Endothelial cell (in vitro differentiated cells): ENCODE measurements around the gene DCLK2. TPM values are rescaled to one million over a fixed set of nuclear protein-coding genes. Genes with fewer than 3 reads are reported as not detected.

ENCODE experiments used
- DNase-seq: peaks from one replicate; pipeline ENCODE4 v3.0.0; 2021; ENCODE audit warnings: low spot score
- H3K27ac Mint-ChIP-seq: one replicate; pipeline ENCODE4 v1.8.0; 2021; ENCODE audit warnings: mixed read lengths, inconsistent platforms; ENCODE audit not compliant: unreplicated experiment
- H3K27me3 Mint-ChIP-seq: one replicate; pipeline ENCODE4 v1.8.0; 2021; ENCODE audit warnings: mild to moderate bottlenecking, moderate library complexity, mixed read lengths, inconsistent platforms; ENCODE audit not compliant: unreplicated experiment
- H3K36me3 Mint-ChIP-seq: one replicate; pipeline ENCODE4 v1.8.0; 2021; ENCODE audit warnings: mild to moderate bottlenecking, low read depth, mixed read lengths, inconsistent platforms; ENCODE audit not compliant: unreplicated experiment
- H3K4me1 Mint-ChIP-seq: one replicate; pipeline ENCODE4 v1.8.0; 2021; ENCODE audit warnings: mild to moderate bottlenecking, mixed read lengths, inconsistent platforms; ENCODE audit not compliant: unreplicated experiment
- H3K4me3 Mint-ChIP-seq: one replicate; pipeline ENCODE4 v1.8.0; 2021; ENCODE audit warnings: mild to moderate bottlenecking, mixed read lengths, inconsistent platforms; ENCODE audit not compliant: unreplicated experiment
- H3K9me3 Mint-ChIP-seq: one replicate; pipeline ENCODE4 v1.8.0; 2021; ENCODE audit warnings: mixed read lengths, inconsistent platforms; ENCODE audit not compliant: unreplicated experiment
- total RNA-seq: library from RNA; stranded (reverse); fragmentation: NEBNext Ultra II Directional; extraction: Animal tissue kit (Norgen Biotek cat#: 25700); gene quantifications from one replicate; pipeline ENCODE4 v1.2.1, GENCODE V29; 2021; ENCODE audit not compliant: unreplicated experiment
- TF ChIP-seq, protein P1 (sequence below): fragments of 200-600 bp; sonication (generic); IDR thresholded peaks from one replicate; pipeline ENCODE4 v1.5.0; 2021; ENCODE audit warnings: antibody characterized with exemption; ENCODE audit not compliant: unreplicated experiment

Gene DCLK2
- total RNA-seq, 1 donor from 2014 or later = 7.8 TPM

DNA sequence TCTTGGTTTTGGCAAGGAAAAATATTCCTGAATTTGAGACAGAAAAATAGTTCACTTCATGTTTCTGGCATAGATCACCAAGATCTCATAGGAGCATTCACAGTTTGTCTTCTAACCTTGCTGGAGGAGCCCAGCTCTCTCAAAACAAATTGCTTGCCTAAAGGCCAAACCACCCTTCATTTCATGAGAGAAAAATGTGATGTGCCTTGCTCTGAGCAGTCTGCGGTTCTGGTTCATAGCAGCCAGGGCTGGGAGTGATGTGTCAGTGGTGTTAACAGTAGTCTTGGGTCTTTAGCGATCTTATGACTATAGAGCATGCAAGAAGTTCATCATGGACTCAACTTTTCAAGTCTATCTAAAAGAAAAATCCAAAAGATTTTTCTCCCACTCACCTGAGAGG, 183.3 kb downstream of the DCLK2 start:
- no peak overlapping the region for H3K27ac Mint-ChIP-seq
- no peaks in the 10 kb centered on the region for H3K9me3 Mint-ChIP-seq
- peaks cover 3% of the 10 kb centered on the region for H3K27me3 Mint-ChIP-seq
- peaks cover 10% of the 10 kb centered on the region for H3K36me3 Mint-ChIP-seq
- H3K4me1 Mint-ChIP-seq = no peaks in the 10 kb centered on the region
- TF ChIP-seq, protein P1, sequence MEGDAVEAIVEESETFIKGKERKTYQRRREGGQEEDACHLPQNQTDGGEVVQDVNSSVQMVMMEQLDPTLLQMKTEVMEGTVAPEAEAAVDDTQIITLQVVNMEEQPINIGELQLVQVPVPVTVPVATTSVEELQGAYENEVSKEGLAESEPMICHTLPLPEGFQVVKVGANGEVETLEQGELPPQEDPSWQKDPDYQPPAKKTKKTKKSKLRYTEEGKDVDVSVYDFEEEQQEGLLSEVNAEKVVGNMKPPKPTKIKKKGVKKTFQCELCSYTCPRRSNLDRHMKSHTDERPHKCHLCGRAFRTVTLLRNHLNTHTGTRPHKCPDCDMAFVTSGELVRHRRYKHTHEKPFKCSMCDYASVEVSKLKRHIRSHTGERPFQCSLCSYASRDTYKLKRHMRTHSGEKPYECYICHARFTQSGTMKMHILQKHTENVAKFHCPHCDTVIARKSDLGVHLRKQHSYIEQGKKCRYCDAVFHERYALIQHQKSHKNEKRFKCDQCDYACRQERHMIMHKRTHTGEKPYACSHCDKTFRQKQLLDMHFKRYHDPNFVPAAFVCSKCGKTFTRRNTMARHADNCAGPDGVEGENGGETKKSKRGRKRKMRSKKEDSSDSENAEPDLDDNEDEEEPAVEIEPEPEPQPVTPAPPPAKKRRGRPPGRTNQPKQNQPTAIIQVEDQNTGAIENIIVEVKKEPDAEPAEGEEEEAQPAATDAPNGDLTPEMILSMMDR = no peak
- no peak for DNase-seq
- H3K4me3 Mint-ChIP-seq = no peak overlapping the region

DNA sequence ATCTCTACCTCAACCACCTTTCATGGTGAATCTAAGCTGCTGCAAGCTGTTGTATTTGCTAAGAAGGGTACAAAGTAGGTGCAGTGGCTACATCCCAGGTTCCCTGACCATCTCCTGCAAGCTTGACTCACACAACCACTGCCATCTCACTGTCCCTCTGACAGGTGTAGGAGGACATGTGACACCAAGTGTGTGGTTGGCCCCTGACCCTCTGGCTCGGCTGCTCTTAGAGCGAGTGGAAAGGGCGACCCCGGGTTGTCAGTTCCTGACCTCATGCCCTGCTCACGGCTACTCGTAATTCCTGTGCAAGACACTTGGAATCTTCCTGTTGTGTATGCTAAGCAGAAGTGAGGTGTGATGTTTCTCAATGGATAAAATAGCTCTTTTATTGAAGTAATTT, 184.4 kb downstream of the DCLK2 start:
- Mint-ChIP-seq H3K4me3 (no peak overlapping the region), H3K27me3 (peaks cover 2% of the 10 kb centered on the region), H3K27ac (no peak overlapping the region), H3K9me3 (no peaks in the 10 kb centered on the region), H3K36me3 (peaks cover 11% of the 10 kb centered on the region), H3K4me1 (no peaks in the 10 kb centered on the region)
- TF ChIP-seq, protein P1 = no peak
- DNase-seq = no peak

DNA sequence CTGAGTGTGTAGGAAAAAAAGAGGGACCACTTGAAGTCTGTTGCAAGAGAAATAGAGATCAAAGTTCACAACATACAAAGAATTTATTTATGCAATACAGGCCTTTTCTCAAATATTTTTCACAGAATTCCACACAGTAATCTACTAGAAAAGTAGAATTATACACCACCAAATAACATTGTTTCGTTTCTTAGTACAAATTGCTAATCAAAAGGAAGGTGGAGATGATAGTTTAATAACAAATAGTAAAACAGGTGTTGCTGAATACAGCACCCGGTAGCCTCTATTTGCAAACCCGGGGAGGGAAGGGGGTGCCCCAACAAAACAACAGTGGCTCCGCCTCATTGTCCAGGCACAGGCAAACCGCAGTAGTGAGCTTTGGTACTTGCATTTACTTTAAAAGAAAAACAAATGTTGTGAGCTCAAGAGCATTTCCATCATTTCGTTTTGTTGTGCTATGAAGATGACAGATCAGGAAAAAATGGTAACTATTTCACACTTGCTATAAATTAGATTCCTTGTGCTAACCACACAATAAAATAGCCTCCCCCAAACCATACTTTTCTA, 186.4 kb downstream of the DCLK2 start:
- TF ChIP-seq, protein P1 = no peak
- H3K36me3 Mint-ChIP-seq = peaks cover 11% of the 10 kb centered on the region
- H3K27ac Mint-ChIP-seq = no peak overlapping the region
- no peaks in the 10 kb centered on the region for H3K9me3 Mint-ChIP-seq
- H3K27me3 Mint-ChIP-seq = peaks cover 2% of the 10 kb centered on the region
- DNase-seq = no peak
- no peaks in the 10 kb centered on the region for H3K4me1 Mint-ChIP-seq
- no peak overlapping the region for H3K4me3 Mint-ChIP-seq

DNA sequence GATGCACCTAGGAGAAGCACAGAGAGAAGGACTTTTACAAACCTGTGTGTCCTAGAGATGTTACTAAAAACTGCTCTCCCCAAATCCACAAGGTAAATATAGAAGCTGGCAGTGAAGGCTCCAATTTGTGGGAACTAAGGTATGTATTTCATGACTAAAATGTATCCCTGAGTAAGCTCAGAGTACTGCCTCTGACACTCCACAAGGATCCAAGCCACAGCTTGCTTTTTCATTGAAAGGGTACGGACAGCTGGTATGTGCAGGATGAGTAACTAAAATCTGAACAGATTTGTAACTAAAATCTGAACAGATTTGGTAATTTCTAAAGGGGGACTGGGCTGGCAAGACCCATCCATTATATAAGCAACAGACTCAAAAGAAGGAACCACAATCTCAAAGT, 187.6 kb downstream of the DCLK2 start:
- no peak overlapping the region for H3K4me3 Mint-ChIP-seq
- H3K27me3 Mint-ChIP-seq = no peaks in the 10 kb centered on the region
- H3K36me3 Mint-ChIP-seq = peaks cover 13% of the 10 kb centered on the region
- no peak for DNase-seq
- no peaks in the 10 kb centered on the region for H3K9me3 Mint-ChIP-seq
- H3K27ac Mint-ChIP-seq = no peak overlapping the region
- TF ChIP-seq, protein P1 = no peak
- no peaks in the 10 kb centered on the region for H3K4me1 Mint-ChIP-seq

DNA sequence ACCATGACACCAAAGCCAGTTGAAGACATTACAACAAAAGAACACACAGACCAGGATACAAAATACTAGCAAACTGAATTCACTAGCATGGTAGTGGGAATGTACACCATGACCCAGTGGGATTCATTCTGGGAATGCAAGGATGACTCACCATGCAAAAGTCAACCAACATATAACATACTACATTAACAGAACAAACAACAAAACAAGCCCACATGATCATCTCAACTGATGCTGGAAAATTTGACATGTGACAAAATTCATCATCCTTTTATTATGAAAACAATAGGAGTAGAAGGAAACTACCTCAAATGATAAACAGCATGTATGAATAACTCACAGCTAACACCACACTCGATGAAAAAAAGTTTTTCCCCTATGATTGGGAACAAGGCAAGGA, 190.2 kb downstream of the DCLK2 start:
- DNase-seq = no peak
- no peak overlapping the region for H3K4me3 Mint-ChIP-seq
- no peak overlapping the region for H3K27ac Mint-ChIP-seq
- H3K27me3 Mint-ChIP-seq = no peaks in the 10 kb centered on the region
- H3K36me3 Mint-ChIP-seq = peaks cover 13% of the 10 kb centered on the region
- no peaks in the 10 kb centered on the region for H3K4me1 Mint-ChIP-seq
- H3K9me3 Mint-ChIP-seq = no peaks in the 10 kb centered on the region
- TF ChIP-seq, protein P1 = no peak
